Tibial nerve (tissue), 3 donors: ENCODE measurements around the gene MSX1.

Source experiments
- POLR2A ChIP-seq, 2 donors: fragments of 450-650 bp; IDR thresholded peaks; one replicate each; pipeline ENCODE4 v1.6.1; 2017; ENCODE audit warnings: antibody characterized with exemption in 2 of 2, mild to moderate bottlenecking in 2 of 2, moderate library complexity in 2 of 2
- TF ChIP-seq, protein P1 (sequence below), 5 experiments: fragments of 200-600 bp in 3 of 5; fragments of 450-650 bp in 2 of 5; sonication (generic) in 3 of 5; IDR thresholded peaks; one replicate each; pipeline ENCODE4 v1.5.1; 2016 to 2019; ENCODE audit warnings: antibody characterized with exemption in 5 of 5, mild to moderate bottlenecking in 3 of 5, moderate library complexity in 2 of 5

DNA sequence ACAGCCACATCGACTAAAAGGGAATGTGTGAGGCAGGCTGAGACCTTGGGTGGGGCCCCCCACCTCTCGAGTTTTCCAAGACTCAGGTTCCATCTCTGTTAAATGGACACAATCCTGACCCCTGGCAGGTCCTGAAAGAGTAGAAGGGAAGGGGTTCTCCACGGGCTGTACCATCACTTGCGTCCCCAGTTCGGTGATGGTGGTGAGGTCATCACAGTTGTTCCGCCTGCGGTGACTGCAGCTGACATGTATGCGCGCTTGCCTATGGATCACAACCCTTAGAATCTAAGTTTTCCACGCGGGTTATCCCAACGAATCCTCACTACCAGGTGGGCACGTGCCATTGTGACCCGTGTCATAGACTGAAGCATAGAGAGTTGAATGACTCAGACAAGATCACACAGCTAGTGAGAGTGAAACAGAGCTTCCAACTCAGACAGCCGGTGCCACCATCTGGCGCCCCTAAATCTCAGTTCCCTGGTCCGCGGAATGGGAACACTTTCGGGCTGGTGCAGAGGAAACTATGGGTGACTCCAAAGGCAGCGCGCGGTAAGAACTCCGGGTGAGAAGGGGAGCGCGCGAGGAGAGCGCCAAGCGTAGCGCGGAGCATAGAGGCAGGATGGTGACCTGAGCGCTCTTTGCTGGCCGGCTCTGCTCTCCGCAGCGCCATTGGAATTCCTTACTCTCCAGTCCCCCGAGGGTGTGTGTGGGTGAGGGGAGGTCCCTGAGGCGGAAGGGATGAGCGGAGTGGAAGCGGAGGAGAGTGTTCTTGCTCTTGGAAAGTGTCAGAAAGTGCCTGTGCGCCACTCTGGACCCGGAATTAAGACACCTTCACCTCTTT, 10.5 kb downstream of the MSX1 start:
- TF ChIP-seq, protein P1, sequence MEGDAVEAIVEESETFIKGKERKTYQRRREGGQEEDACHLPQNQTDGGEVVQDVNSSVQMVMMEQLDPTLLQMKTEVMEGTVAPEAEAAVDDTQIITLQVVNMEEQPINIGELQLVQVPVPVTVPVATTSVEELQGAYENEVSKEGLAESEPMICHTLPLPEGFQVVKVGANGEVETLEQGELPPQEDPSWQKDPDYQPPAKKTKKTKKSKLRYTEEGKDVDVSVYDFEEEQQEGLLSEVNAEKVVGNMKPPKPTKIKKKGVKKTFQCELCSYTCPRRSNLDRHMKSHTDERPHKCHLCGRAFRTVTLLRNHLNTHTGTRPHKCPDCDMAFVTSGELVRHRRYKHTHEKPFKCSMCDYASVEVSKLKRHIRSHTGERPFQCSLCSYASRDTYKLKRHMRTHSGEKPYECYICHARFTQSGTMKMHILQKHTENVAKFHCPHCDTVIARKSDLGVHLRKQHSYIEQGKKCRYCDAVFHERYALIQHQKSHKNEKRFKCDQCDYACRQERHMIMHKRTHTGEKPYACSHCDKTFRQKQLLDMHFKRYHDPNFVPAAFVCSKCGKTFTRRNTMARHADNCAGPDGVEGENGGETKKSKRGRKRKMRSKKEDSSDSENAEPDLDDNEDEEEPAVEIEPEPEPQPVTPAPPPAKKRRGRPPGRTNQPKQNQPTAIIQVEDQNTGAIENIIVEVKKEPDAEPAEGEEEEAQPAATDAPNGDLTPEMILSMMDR (IDR thresholded peaks at IDR 0.05) = no peak
- no peak for TF ChIP-seq POLR2A (IDR thresholded peaks at IDR 0.05)
